Embryonic facial prominence (tissue), 1 donor: ENCODE measurements around the gene PTGES.
"Not testable (repeated sequence)": the region's sequence is repeated elsewhere in the genome, so short reads cannot be mapped to it uniquely, and the experiment has no call there.

ENCODE experiments used
- DNase-seq: peaks from one replicate; pipeline ENCODE4 v3.0.0-alpha.2; 2016; ENCODE audit errors: extremely low spot score

Gene PTGES

GRCh38 chr9:129752900-129753729 lies at the start of gene PTGES:
TSS of gene PTGES (minus strand) at chr9:129753042. CDS start at chr9:129753012, 30 bp downstream.
- peak; percentile 68 for DNase-seq

- DNase-seq = no peak
These were observed 48.7 kb upstream of the PTGES start for GRCh38 chr9:129801504-129801903.

GRCh38 chr9:129798973-129799372 lies 46.1 kb upstream of the PTGES start:
- no peak for DNase-seq

- DNase-seq = not testable (repeated sequence)
These were observed 43.2 kb upstream of the PTGES start for GRCh38 chr9:129796029-129796428.

- DNase-seq = no peak
These were observed 41.7 kb upstream of the PTGES start for GRCh38 chr9:129794549-129794948.

- DNase-seq = no peak
These were observed 33.6 kb upstream of the PTGES start for GRCh38 chr9:129786481-129786880.

- DNase-seq = no peak
These were observed 33.0 kb upstream of the PTGES start for GRCh38 chr9:129785866-129786265.

- DNase-seq = not testable (repeated sequence)
These were observed 32.1 kb upstream of the PTGES start for GRCh38 chr9:129784970-129785369.

- DNase-seq = peak; percentile 73
These were observed 30.9 kb upstream of the PTGES start for GRCh38 chr9:129783516-129784361.

GRCh38 chr9:129781981-129782380 lies 29.1 kb upstream of the PTGES start:
- DNase-seq = no peak

- DNase-seq = no peak
These were observed 28.3 kb upstream of the PTGES start for GRCh38 chr9:129781131-129781530.

GRCh38 chr9:129779560-129780190 lies 26.8 kb upstream of the PTGES start:
- no peak for DNase-seq

- no peak for DNase-seq
These were observed 25.6 kb upstream of the PTGES start for GRCh38 chr9:129778469-129778868.

- no peak for DNase-seq
These were observed 24.9 kb upstream of the PTGES start for GRCh38 chr9:129777769-129778130.

- peak; percentile 78 for DNase-seq
These were observed 24.3 kb upstream of the PTGES start for GRCh38 chr9:129776938-129777768.

- DNase-seq = no peak
These were observed 23.7 kb upstream of the PTGES start for GRCh38 chr9:129776566-129776937.

GRCh38 chr9:129776096-129776495 lies 23.3 kb upstream of the PTGES start:
- not testable (repeated sequence) for DNase-seq

GRCh38 chr9:129775448-129775798 lies 22.6 kb upstream of the PTGES start:
- DNase-seq = no peak

- DNase-seq = no peak
These were observed 22.1 kb upstream of the PTGES start for GRCh38 chr9:129774791-129775447.

- no peak for DNase-seq
These were observed 20.6 kb upstream of the PTGES start for GRCh38 chr9:129773262-129774048.
